ENCODE results near the gene TMEM140. TPM values are rescaled to one million over a fixed set of nuclear protein-coding genes. Genes with fewer than 3 reads are reported as not detected.

Gene TMEM140
- total and polyA plus RNA-seq, 2 experiments from 2014 or later, result 1.6 to 6.1 TPM

DNA sequence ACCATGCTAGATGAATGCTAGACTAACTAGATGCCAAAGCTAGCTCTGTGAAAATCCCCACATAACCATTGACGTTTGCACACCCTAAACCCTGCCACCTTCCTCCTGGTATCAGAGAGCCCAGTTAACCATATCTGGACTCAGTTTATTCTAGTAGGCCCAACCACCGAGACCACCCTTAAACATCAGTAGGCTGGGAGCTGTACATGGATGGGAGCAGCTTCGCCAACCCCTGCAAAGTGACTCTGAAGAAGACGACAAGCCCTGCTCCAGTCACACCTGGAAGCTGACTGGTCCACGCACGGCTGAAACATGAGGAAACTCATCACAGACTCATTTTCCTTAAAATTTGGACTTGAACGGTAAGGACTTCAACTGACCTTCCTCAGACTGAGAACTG, 27.1 kb downstream of the TMEM140 start:
- H3K27me3 ChIP-seq (replicated peaks; ENCODE audit: insufficient read depth), result no peaks in the 10 kb centered on the region
- no peak for DNase-seq
- no peak overlapping the region for H3K4me2 ChIP-seq (ENCODE audit: unreplicated experiment)
- no peaks in the 10 kb centered on the region for H3K36me3 ChIP-seq (ENCODE audit: low read depth)
- no peak overlapping the region for H3K9ac ChIP-seq
- no peak overlapping the region for H3K27ac ChIP-seq
- H3F3A ChIP-seq (ENCODE audit: insufficient read depth), result peaks cover under 1% of the 10 kb centered on the region; the same call in 1 of the 2 replicates
- H2AFZ ChIP-seq, result no peak overlapping the region
- no peaks in the 10 kb centered on the region for H4K20me1 ChIP-seq (ENCODE audit: insufficient read depth)
- H3K9me3 ChIP-seq (ENCODE audit: low read depth), result no peaks in the 10 kb centered on the region
- H3K79me2 ChIP-seq (ENCODE audit: insufficient read depth), result no peaks in the 10 kb centered on the region
- in situ Hi-C loops (cut with MboI), result loop anchor here (25.0 kb wide), 1 partner anchor 513 kb away; no protein-coding TSS in a partner anchor
- WGBS, 2 experiments (ENCODE audit: low coverage in 1 of 2, low lambda C conversion rate in 2 of 2, missing lambda C conversion rate in 2 of 2), result 91 to 92% methylated on average over 7 of the region's 7 CpGs
- TF ChIP-seq EZH2 (IDR thresholded peaks at IDR 0.05; ENCODE audit: insufficient read depth, poor library complexity, severe bottlenecking), result no peak
- no peak for TF ChIP-seq EZH2phosphoT487 (IDR thresholded peaks at IDR 0.05; ENCODE audit: insufficient read depth, low read depth)
- H3K9me2 ChIP-seq (ENCODE audit: insufficient read depth), result no peaks in the 10 kb centered on the region
- no peak overlapping the region for H3K4me3 ChIP-seq
- H3K4me1 ChIP-seq (ENCODE audit: insufficient read depth), result peaks cover 12% of the 10 kb centered on the region

DNA sequence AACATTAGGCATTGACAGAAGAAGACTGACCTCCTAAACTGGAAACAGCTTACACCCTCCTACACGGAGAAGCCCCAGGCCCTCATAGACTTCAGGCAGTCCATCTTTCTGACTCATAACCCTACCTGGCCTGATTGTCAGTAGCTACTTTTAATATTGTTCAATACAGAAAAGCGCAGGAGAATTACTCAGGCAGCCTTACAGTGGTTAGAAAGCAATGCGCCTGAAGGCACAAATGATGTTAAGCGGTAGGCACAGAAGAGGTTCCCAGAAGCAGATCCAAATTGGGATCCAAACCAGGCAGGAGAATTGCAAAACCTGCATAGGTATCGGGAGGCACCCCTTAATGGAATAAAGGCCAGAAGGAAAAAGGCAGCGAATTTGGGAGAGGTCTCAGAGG, 28.1 kb downstream of the TMEM140 start:
- H3K79me2 ChIP-seq (ENCODE audit: insufficient read depth), result no peaks in the 10 kb centered on the region
- TF ChIP-seq EZH2 (IDR thresholded peaks at IDR 0.05; ENCODE audit: insufficient read depth, poor library complexity, severe bottlenecking) (no peak), EZH2phosphoT487 (IDR thresholded peaks at IDR 0.05; ENCODE audit: insufficient read depth, low read depth) (no peak)
- DNase-seq, result no peak
- no peak overlapping the region for H3K4me2 ChIP-seq (ENCODE audit: unreplicated experiment)
- H3K4me3 ChIP-seq, result no peak overlapping the region
- H3F3A ChIP-seq (ENCODE audit: insufficient read depth), result no peaks in the 10 kb centered on the region
- H3K9me2 ChIP-seq (ENCODE audit: insufficient read depth), result no peaks in the 10 kb centered on the region
- no peaks in the 10 kb centered on the region for H3K27me3 ChIP-seq (replicated peaks; ENCODE audit: insufficient read depth)
- no peaks in the 10 kb centered on the region for H3K36me3 ChIP-seq (ENCODE audit: low read depth)
- no peak overlapping the region for H2AFZ ChIP-seq
- no peak overlapping the region for H3K9ac ChIP-seq
- H3K9me3 ChIP-seq (ENCODE audit: low read depth), result no peaks in the 10 kb centered on the region
- H3K27ac ChIP-seq, result no peak overlapping the region
- peaks cover 11% of the 10 kb centered on the region for H3K4me1 ChIP-seq (ENCODE audit: insufficient read depth)
- H4K20me1 ChIP-seq (ENCODE audit: insufficient read depth), result no peaks in the 10 kb centered on the region
- 91 to 92% methylated on average over 6 of the region's 6 CpGs for WGBS, 2 experiments (ENCODE audit: low coverage in 1 of 2, low lambda C conversion rate in 2 of 2, missing lambda C conversion rate in 2 of 2)
- in situ Hi-C loops (cut with MboI), result loop anchor here (25.0 kb wide), 1 partner anchor 514 kb away; no protein-coding TSS in a partner anchor

DNA sequence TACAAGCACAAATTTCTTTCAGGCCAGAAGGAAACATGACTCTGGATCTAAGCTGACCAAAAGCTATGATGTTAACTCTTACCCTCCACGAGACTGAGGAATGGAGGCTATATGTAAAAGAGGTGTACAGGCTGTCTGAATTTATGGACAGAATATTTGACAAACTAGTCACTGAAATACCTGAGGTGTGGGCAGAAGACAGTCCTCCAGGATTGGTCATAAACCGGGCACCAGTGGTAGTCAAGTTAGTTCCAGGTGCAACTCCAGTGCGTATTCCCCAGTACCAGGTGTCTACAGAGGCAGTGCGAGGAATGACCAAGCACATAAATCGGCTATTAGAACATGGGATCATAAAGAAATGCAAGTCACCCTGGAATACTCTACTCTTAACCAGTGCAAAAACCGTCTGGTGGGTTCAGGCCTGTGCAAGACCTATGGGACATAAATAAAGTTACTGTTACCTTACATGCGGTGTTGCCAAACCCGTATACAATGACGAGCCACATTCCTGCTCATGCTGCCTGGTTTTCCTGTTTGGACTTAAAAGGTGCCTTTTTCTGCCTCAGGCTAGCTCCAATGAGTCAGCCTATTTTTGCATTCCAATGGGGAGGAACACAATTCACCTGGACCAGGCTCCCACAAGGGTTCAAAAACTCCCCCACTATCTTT, 29.3 kb downstream of the TMEM140 start:
- H3K9ac ChIP-seq, result no peak overlapping the region
- no peaks in the 10 kb centered on the region for H3K9me2 ChIP-seq (ENCODE audit: insufficient read depth)
- peaks cover 5% of the 10 kb centered on the region; the same call in 1 of the 2 replicates for H3K36me3 ChIP-seq (ENCODE audit: low read depth)
- TF ChIP-seq EZH2phosphoT487 (IDR thresholded peaks at IDR 0.05; ENCODE audit: insufficient read depth, low read depth), result no peak
- no peak for TF ChIP-seq EZH2 (IDR thresholded peaks at IDR 0.05; ENCODE audit: insufficient read depth, poor library complexity, severe bottlenecking)
- DNase-seq, result no peak
- H3K4me1 ChIP-seq (ENCODE audit: insufficient read depth), result no peaks in the 10 kb centered on the region
- no peak overlapping the region for H3K4me3 ChIP-seq
- no peak overlapping the region for H3K27ac ChIP-seq
- no peaks in the 10 kb centered on the region for H3K27me3 ChIP-seq (replicated peaks; ENCODE audit: insufficient read depth)
- no peaks in the 10 kb centered on the region for H3K79me2 ChIP-seq (ENCODE audit: insufficient read depth)
- H4K20me1 ChIP-seq (ENCODE audit: insufficient read depth), result no peaks in the 10 kb centered on the region
- no peaks in the 10 kb centered on the region for H3K9me3 ChIP-seq (ENCODE audit: low read depth)
- no peak overlapping the region for H3K4me2 ChIP-seq (ENCODE audit: unreplicated experiment)
- in situ Hi-C loops (cut with MboI), result loop anchor here (25.0 kb wide), 1 partner anchor 515 kb away; no protein-coding TSS in a partner anchor
- 83 to 86% methylated on average over 9 of the region's 9 CpGs for WGBS, 2 experiments (ENCODE audit: low coverage in 1 of 2, low lambda C conversion rate in 2 of 2, missing lambda C conversion rate in 2 of 2)
- H3F3A ChIP-seq (ENCODE audit: insufficient read depth), result no peaks in the 10 kb centered on the region
- no peak overlapping the region for H2AFZ ChIP-seq

- H3K27me3 ChIP-seq (replicated peaks; ENCODE audit: insufficient read depth), result no peaks in the 10 kb centered on the region
- no peaks in the 10 kb centered on the region for H3K4me1 ChIP-seq (ENCODE audit: insufficient read depth)
- no peaks in the 10 kb centered on the region for H4K20me1 ChIP-seq (ENCODE audit: insufficient read depth)
- H3K9me2 ChIP-seq (ENCODE audit: insufficient read depth), result no peaks in the 10 kb centered on the region
- H2AFZ ChIP-seq, result no peak overlapping the region
- H3K27ac ChIP-seq, result no peak overlapping the region
- no peaks in the 10 kb centered on the region for H3K79me2 ChIP-seq (ENCODE audit: insufficient read depth)
- H3K9me3 ChIP-seq (ENCODE audit: low read depth), result no peaks in the 10 kb centered on the region
- TF ChIP-seq EZH2phosphoT487 (IDR thresholded peaks at IDR 0.05; ENCODE audit: insufficient read depth, low read depth), result no peak
- no peak for TF ChIP-seq EZH2 (IDR thresholded peaks at IDR 0.05; ENCODE audit: insufficient read depth, poor library complexity, severe bottlenecking)
- H3K4me2 ChIP-seq (ENCODE audit: unreplicated experiment), result no peak overlapping the region
- no peak for DNase-seq
- H3K9ac ChIP-seq, result no peak overlapping the region
- in situ Hi-C loops (cut with MboI), result loop anchor here (25.0 kb wide), 1 partner anchor 516 kb away; no protein-coding TSS in a partner anchor
- 80 to 83% methylated on average over 13 of the region's 13 CpGs for WGBS, 2 experiments (ENCODE audit: low coverage in 1 of 2, low lambda C conversion rate in 2 of 2, missing lambda C conversion rate in 2 of 2)
- H3F3A ChIP-seq (ENCODE audit: insufficient read depth), result no peaks in the 10 kb centered on the region
- peaks cover 5% of the 10 kb centered on the region for H3K36me3 ChIP-seq (ENCODE audit: low read depth)
- H3K4me3 ChIP-seq, result no peak overlapping the region
These were observed 30.5 kb downstream of the TMEM140 start for GRCh38 chr7:135178364-135178763.

Data from GM23248 (cell line).